Tibial nerve (tissue), 4 donors: ENCODE results near the gene C1orf56. TPM values are rescaled to one million over a fixed set of nuclear protein-coding genes. Genes with fewer than 3 reads are reported as not detected.

Experiments used
- DNase-seq, 2 donors: peaks; one replicate each; pipeline ENCODE4 v3.0.0-alpha.2; 2019; ENCODE audit warnings: low spot score in 2 of 2
- H3K27ac ChIP-seq, 4 donors: fragments of 200-600 bp; sonication (generic) in 3 of 4; one replicate each; pipeline ENCODE4 v1.5.1; 2017 to 2019; ENCODE audit warnings: mild to moderate bottlenecking in 1 of 4
- H3K27me3 ChIP-seq, 2 donors: fragments of 200-600 bp; sonication (generic) in 1 of 2; one replicate each; pipeline versions ENCODE4 v1.5.1 to v1.6.0; 2017 to 2019
- H3K36me3 ChIP-seq, 3 donors: fragments of 200-600 bp; sonication (generic); one replicate each; pipeline ENCODE4 v1.5.1; 2018 to 2019
- H3K4me1 ChIP-seq, 4 donors: fragments of 200-600 bp; sonication (generic) in 3 of 4; one replicate each; pipeline ENCODE4 v1.5.1; 2017 to 2019
- H3K4me3 ChIP-seq, 4 donors: fragments of 200-600 bp; sonication (generic) in 3 of 4; one replicate each; pipeline ENCODE4 v1.5.1; 2017 to 2019; ENCODE audit warnings: mild to moderate bottlenecking in 1 of 4, moderate library complexity in 1 of 4
- H3K9me3 ChIP-seq, 4 donors: fragments of 200-600 bp; sonication (generic) in 3 of 4; one replicate each; pipeline ENCODE4 v1.5.1; 2017 to 2019
- CTCF ChIP-seq, 5 experiments: fragments of 200-600 bp in 3 of 5; fragments of 450-650 bp in 2 of 5; sonication (generic) in 3 of 5; IDR thresholded peaks; one replicate each; pipeline ENCODE4 v1.5.1; 2016 to 2019; ENCODE audit warnings: antibody characterized with exemption in 5 of 5, mild to moderate bottlenecking in 3 of 5, moderate library complexity in 2 of 5
- EP300 ChIP-seq, 2 donors: sonication (generic); formaldehyde crosslinking; IDR thresholded peaks; one replicate each; pipeline ENCODE4 v1.6.1; 2017; ENCODE audit warnings: antibody characterized with exemption in 2 of 2, mild to moderate bottlenecking in 1 of 2
- POLR2A ChIP-seq, 2 donors: fragments of 450-650 bp; IDR thresholded peaks; one replicate each; pipeline ENCODE4 v1.6.1; 2017; ENCODE audit warnings: antibody characterized with exemption in 2 of 2, mild to moderate bottlenecking in 2 of 2, moderate library complexity in 2 of 2
- WGBS, 2 donors: methylation state at CpG; one replicate each; pipeline ENCODE4 v1.1.5; 2018; 5-methylcytosine and 5-hydroxymethylcytosine counted together
- total RNA-seq, 4 donors: library from RNA; depleted of rRNA; stranded (reverse); fragments of >200 nt; gene quantifications; one replicate each; pipeline ENCODE4 v1.1.0, GENCODE V29; 2016

Gene C1orf56
- total RNA-seq: 1 to 10 TPM; 5.0 to 9.6 (median 6.5) TPM

GRCh38 chr1:151047591-151047924 is at the start of gene C1orf56:
C1orf56 (plus strand) TSS chr1:151047751; CDS start chr1:151047848, 97 bp downstream.
- H3K27me3 ChIP-seq: no peaks in the 10 kb centered on the region
- H3K4me1 ChIP-seq: peaks cover 0 to 28% (median 11%) of the 10 kb centered on the region in 4 donors
- peak within 1 kb of the TSS; percentile 69 to 91 (median 90) for H3K4me3 ChIP-seq
- 1 to 2% methylated on average over 19 to 27 of the region's 29 CpGs for WGBS, 2 donors
- no peaks in the 10 kb centered on the region for H3K9me3 ChIP-seq
- peaks cover 0 to 12% (median 0%) of the 10 kb centered on the region in 3 donors for H3K36me3 ChIP-seq
- peak within 1 kb of the TSS; percentile 86 to 99 (median 92) for H3K27ac ChIP-seq
- TF ChIP-seq CTCF (IDR thresholded peaks at IDR 0.05) (peak in 2 of 5 experiments; percentile 6 to 18), EP300 (IDR thresholded peaks at IDR 0.05) (peak; percentile 48 to 87), POLR2A (IDR thresholded peaks at IDR 0.05) (peak; percentile 51 to 77)
- peak; percentile 42 to 49 for DNase-seq

- H3K36me3 ChIP-seq: peaks cover 0 to 63% (median 8%) of the 10 kb centered on the region in 3 donors
- no peak overlapping the region for H3K4me3 ChIP-seq
These were observed 49.6 kb upstream of the C1orf56 start for GRCh38 chr1:150997949-150998348.

GRCh38 chr1:150999051-150999674 is 48.4 kb upstream of the C1orf56 start:
- no peak for TF ChIP-seq POLR2A (IDR thresholded peaks at IDR 0.05)
- TF ChIP-seq EP300 (IDR thresholded peaks at IDR 0.05): no peak
- H3K4me3 ChIP-seq: no peak overlapping the region
- DNase-seq: no peak
- H3K27me3 ChIP-seq: no peaks in the 10 kb centered on the region
- no peaks in the 10 kb centered on the region for H3K9me3 ChIP-seq
- WGBS, 2 donors: 56 to 63% methylated on average over 14 to 17 of the region's 17 CpGs
- peak overlapping the region; percentile 3 to 86 (median 66) for H3K27ac ChIP-seq
- H3K4me1 ChIP-seq: peaks cover 0 to 81% (median 30%) of the 10 kb centered on the region in 4 donors
- peaks cover 0 to 63% (median 8%) of the 10 kb centered on the region in 3 donors for H3K36me3 ChIP-seq

More at GRCh38 chr1:150997949-150998348, 49.6 kb upstream of the C1orf56 start:
- Histone ChIP-seq H3K9me3 (no peaks in the 10 kb centered on the region), H3K27ac (peak overlapping the region in 3 of 4 donors; percentile 14 to 86 (median 85)), H3K27me3 (no peaks in the 10 kb centered on the region), H3K4me1 (peaks cover 0 to 74% (median 19%) of the 10 kb centered on the region in 4 donors)
- no peak for DNase-seq
- 70 to 77% methylated on average over 4 of the region's 5 CpGs for WGBS, 2 donors
- TF ChIP-seq EP300 (IDR thresholded peaks at IDR 0.05) (no peak), POLR2A (IDR thresholded peaks at IDR 0.05) (no peak), CTCF (IDR thresholded peaks at IDR 0.05) (no peak)

GRCh38 chr1:150999926-151000325 is 47.6 kb upstream of the C1orf56 start:
- Histone ChIP-seq H3K36me3 (peaks cover 0 to 63% (median 8%) of the 10 kb centered on the region in 3 donors), H3K9me3 (no peaks in the 10 kb centered on the region), H3K4me1 (peaks cover 0 to 86% (median 33%) of the 10 kb centered on the region in 4 donors), H3K27me3 (no peaks in the 10 kb centered on the region), H3K27ac (peak overlapping the region in 3 of 4 donors; percentile 48 to 86 (median 85)), H3K4me3 (no peak overlapping the region)
- WGBS, 2 donors: 88 to 98% methylated on average over 2 of the region's 2 CpGs
- TF ChIP-seq CTCF (IDR thresholded peaks at IDR 0.05) (no peak), POLR2A (IDR thresholded peaks at IDR 0.05) (no peak), EP300 (IDR thresholded peaks at IDR 0.05) (no peak)
- no peak for DNase-seq

GRCh38 chr1:151000408-151000807 is 47.1 kb upstream of the C1orf56 start:
- Histone ChIP-seq H3K27ac (peak overlapping the region in 2 of 4 donors; percentile 85 to 86), H3K36me3 (peaks cover 0 to 63% (median 8%) of the 10 kb centered on the region in 3 donors), H3K4me3 (no peak overlapping the region), H3K4me1 (peaks cover 0 to 85% (median 35%) of the 10 kb centered on the region in 4 donors), H3K27me3 (no peaks in the 10 kb centered on the region), H3K9me3 (no peaks in the 10 kb centered on the region)
- WGBS, 2 donors: 93 to 94% methylated on average over 3 of the region's 3 CpGs
- TF ChIP-seq CTCF (IDR thresholded peaks at IDR 0.05) (no peak), EP300 (IDR thresholded peaks at IDR 0.05) (no peak), POLR2A (IDR thresholded peaks at IDR 0.05) (no peak)
- DNase-seq: no peak
